GM20000 (cell line): ENCODE data around the gene EMILIN1.

Experiments
- DNase-seq: peaks from one replicate; pipeline ENCODE4 v3.0.0; 2012; ENCODE audit warnings: low spot score
- CTCF ChIP-seq: IDR thresholded peaks from 2 replicates; pipeline ENCODE4 v1.5.1; 2012; ENCODE audit warnings: mild to moderate bottlenecking, control low read depth; ENCODE audit errors: extremely low read depth, missing control alignments

EMILIN1 gene

GRCh38 chr2:27086090-27086723, 7.8 kb downstream of the EMILIN1 start:
- peak; percentile 100 for DNase-seq
- TF ChIP-seq CTCF: peak; percentile 94

- peak; percentile 48 for DNase-seq
- no peak for TF ChIP-seq CTCF
These were observed 8.5 kb downstream of the EMILIN1 start, which contains the start of gene KHK for GRCh38 chr2:27086724-27087593. Gene KHK (plus strand): TSS chr2:27086772. CDS start chr2:27087260, 488 bp downstream.

- DNase-seq: no peak
- TF ChIP-seq CTCF: no peak
These were observed 9.5 kb downstream of the EMILIN1 start for GRCh38 chr2:27087823-27088410.

- TF ChIP-seq CTCF: no peak
- DNase-seq: no peak
These were observed 10.2 kb downstream of the EMILIN1 start for GRCh38 chr2:27088634-27089033.

- no peak for TF ChIP-seq CTCF
These were observed 10.9 kb downstream of the EMILIN1 start for GRCh38 chr2:27089111-27089954.

GRCh38 chr2:27091746-27092695, 13.6 kb downstream of the EMILIN1 start:
- DNase-seq: no peak
- no peak for TF ChIP-seq CTCF

More at GRCh38 chr2:27089111-27089954, 10.9 kb downstream of the EMILIN1 start:
- DNase-seq: no peak
